Fibroblast of pulmonary artery (primary cell): Measurements from ENCODE around the gene OR7D4.
"Not testable (repeated sequence)": the region's sequence is repeated elsewhere in the genome, so short reads cannot be mapped to it uniquely, and the experiment has no call there.

Source experiments
- DNase-seq: peaks from one replicate; pipeline ENCODE4 v3.0.0-alpha.2; 2010; ENCODE audit warnings: low read depth
- H3K4me3 ChIP-seq: replicated peaks from 2 replicates; pipeline ENCODE4 v1.5.1; 2011; ENCODE audit warnings: low read depth, mild to moderate bottlenecking, control low read depth, low read length, moderate library complexity
- CTCF ChIP-seq: IDR thresholded peaks from 2 replicates; pipeline ENCODE4 v1.5.1; 2011; ENCODE audit warnings: mild to moderate bottlenecking, control low read depth, low read length, inconsistent platforms; ENCODE audit errors: missing control alignments

The OR7D4 gene

DNA sequence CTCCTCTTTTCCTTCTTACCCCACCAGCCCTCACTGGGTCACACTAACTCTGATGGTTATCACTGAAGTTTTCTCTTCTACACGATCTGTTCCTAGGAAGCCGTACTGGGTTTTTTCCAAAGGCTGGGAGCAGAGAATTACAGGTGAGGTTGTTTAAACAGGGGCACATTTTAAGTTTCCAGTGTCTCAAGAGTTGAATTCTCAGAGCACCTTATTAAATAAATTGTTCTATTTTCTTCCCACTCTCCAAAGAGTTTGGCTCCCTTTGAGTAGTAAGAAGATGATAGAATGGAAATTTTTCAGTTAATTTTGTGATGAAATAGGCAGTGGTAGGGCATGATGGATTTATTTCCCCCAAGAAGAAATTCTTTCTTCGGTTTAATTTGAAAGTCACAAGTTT, at the start of gene OR7D4:
Gene OR7D4 (minus strand): TSS at position 101 of the 400 bp plus-strand sequence. CDS start 4,752 bp downstream, outside the sequence.
- no peak for TF ChIP-seq CTCF
- DNase-seq = no peak
- H3K4me3 ChIP-seq = no peak within 1 kb of the TSS

- no peak for TF ChIP-seq CTCF
- DNase-seq = no peak
- H3K4me3 ChIP-seq = no peak overlapping the region
Observed at GRCh38 chr19:9251236-9251635, 31.8 kb upstream of the OR7D4 start.

GRCh38 chr19:9250630-9251029, 31.2 kb upstream of the OR7D4 start, which contains the start of gene OR7E24:
Gene OR7E24 (plus strand): TSS chr19:9250930. CDS start chr19:9251044, 114 bp downstream.
- no peak for DNase-seq
- TF ChIP-seq CTCF = no peak
- H3K4me3 ChIP-seq = no peak within 1 kb of the TSS

GRCh38 chr19:9205501-9206113, 13.8 kb downstream of the OR7D4 start:
- TF ChIP-seq CTCF = peak; percentile 87
- peak; percentile 75 for DNase-seq
- H3K4me3 ChIP-seq = peak overlapping the region; percentile 37

DNA sequence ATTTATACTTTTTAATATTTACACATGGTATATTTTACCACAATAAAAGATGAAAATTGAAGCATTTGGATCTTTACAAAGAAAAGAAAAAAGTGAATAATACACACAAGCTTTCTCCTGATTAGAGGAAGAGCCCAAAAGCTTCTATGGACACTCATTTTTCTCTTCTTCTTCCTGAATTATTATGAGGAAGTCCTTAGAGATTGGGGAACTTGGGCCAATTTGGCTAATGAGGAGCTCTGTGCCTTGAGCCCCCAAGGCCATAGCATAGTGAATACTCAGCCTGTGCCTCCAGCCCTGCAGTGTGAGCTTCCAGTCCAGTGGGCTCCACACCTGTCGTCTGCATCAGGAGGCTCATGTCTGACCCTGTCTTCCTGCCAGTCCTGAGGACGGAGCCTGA, 21.3 kb downstream of the OR7D4 start:
- not testable (repeated sequence) for H3K4me3 ChIP-seq, DNase-seq

- TF ChIP-seq CTCF = no peak
- DNase-seq = no peak
- H3K4me3 ChIP-seq = no peak overlapping the region
Observed at GRCh38 chr19:9189535-9189934, 29.9 kb downstream of the OR7D4 start.

DNA sequence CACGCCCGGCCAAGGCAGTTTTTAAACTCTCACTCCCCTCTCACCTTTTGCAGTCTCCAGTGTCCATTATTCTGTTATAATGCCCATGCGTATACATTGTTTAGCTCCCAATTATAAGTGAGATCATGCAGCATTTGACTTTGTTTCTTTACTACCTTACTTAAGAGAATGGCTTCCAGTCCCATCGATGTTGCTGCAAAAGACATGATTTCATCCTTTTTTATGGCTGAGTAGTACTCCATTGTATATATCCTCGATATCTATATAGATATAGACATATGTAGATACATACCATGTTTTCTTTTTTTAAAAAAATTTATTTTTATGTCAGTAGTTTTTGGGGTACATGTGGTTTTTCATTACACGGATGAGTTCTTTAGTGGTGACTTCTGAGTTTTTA, 32.2 kb downstream of the OR7D4 start:
- no peak overlapping the region for H3K4me3 ChIP-seq
- no peak for DNase-seq
- no peak for TF ChIP-seq CTCF
